Raji (cell line): Measurements from ENCODE around the gene ACTRT3.

Experiments
- POLR2A ChIP-seq: IDR thresholded peaks from 2 replicates; pipeline ENCODE4 v1.6.1; 2011; ENCODE audit warnings: low read depth, low read length, control low read depth; ENCODE audit not compliant: insufficient read depth

Gene ACTRT3

GRCh38 chr3:169787120-169787519, 17.8 kb upstream of the ACTRT3 start:
- no peak for TF ChIP-seq POLR2A

GRCh38 chr3:169781209-169781855, 12.0 kb upstream of the ACTRT3 start:
- TF ChIP-seq POLR2A: no peak

- TF ChIP-seq POLR2A: no peak
These were observed 11.4 kb upstream of the ACTRT3 start for GRCh38 chr3:169780742-169781141.

GRCh38 chr3:169777822-169778221, 8.5 kb upstream of the ACTRT3 start:
- TF ChIP-seq POLR2A: no peak

- TF ChIP-seq POLR2A: no peak
These were observed 4.8 kb upstream of the ACTRT3 start for GRCh38 chr3:169774186-169774585.

- TF ChIP-seq POLR2A: peak; percentile 99
These were observed 3.8 kb upstream of the ACTRT3 start, which contains the start of gene MYNN for GRCh38 chr3:169772897-169773816. Gene MYNN (plus strand): TSS chr3:169773396. CDS start chr3:169774296, 900 bp downstream.

GRCh38 chr3:169772305-169772896, 3.0 kb upstream of the ACTRT3 start:
- TF ChIP-seq POLR2A: no peak

- TF ChIP-seq POLR2A: 0 out of 2 replicates have a peak, but pooled peaks have one; percentile 37
These were observed 2.3 kb upstream of the ACTRT3 start for GRCh38 chr3:169771497-169772304.

- peak; percentile 76 for TF ChIP-seq POLR2A
These were observed 4.3 kb downstream of the ACTRT3 start, which contains the start of gene TERC for GRCh38 chr3:169764882-169765612. Gene TERC (minus strand): TSS chr3:169765060.

GRCh38 chr3:169764312-169764881, 5.0 kb downstream of the ACTRT3 start:
- peak; percentile 66 for TF ChIP-seq POLR2A

- no peak for TF ChIP-seq POLR2A
These were observed 8.9 kb downstream of the ACTRT3 start for GRCh38 chr3:169760479-169760878.

GRCh38 chr3:169759256-169759655, 10.1 kb downstream of the ACTRT3 start:
- no peak for TF ChIP-seq POLR2A

GRCh38 chr3:169758359-169758994, 10.9 kb downstream of the ACTRT3 start:
- TF ChIP-seq POLR2A: no peak
